Measurements from ENCODE around the gene KRTAP10-5.
"Not testable (repeated sequence)": the region's sequence is repeated elsewhere in the genome, so short reads cannot be mapped to it uniquely, and the experiment has no call there.

- not testable (repeated sequence) for TF ChIP-seq CTCF (IDR thresholded peaks at IDR 0.05); POLR2A (IDR thresholded peaks at IDR 0.05; ENCODE audit: low read depth)
Measured at GRCh38 chr21:44610157-44610843, 29.9 kb upstream of the KRTAP10-5 start.
